Measurements from ENCODE around the gene SUSD3.

Gene SUSD3

DNA sequence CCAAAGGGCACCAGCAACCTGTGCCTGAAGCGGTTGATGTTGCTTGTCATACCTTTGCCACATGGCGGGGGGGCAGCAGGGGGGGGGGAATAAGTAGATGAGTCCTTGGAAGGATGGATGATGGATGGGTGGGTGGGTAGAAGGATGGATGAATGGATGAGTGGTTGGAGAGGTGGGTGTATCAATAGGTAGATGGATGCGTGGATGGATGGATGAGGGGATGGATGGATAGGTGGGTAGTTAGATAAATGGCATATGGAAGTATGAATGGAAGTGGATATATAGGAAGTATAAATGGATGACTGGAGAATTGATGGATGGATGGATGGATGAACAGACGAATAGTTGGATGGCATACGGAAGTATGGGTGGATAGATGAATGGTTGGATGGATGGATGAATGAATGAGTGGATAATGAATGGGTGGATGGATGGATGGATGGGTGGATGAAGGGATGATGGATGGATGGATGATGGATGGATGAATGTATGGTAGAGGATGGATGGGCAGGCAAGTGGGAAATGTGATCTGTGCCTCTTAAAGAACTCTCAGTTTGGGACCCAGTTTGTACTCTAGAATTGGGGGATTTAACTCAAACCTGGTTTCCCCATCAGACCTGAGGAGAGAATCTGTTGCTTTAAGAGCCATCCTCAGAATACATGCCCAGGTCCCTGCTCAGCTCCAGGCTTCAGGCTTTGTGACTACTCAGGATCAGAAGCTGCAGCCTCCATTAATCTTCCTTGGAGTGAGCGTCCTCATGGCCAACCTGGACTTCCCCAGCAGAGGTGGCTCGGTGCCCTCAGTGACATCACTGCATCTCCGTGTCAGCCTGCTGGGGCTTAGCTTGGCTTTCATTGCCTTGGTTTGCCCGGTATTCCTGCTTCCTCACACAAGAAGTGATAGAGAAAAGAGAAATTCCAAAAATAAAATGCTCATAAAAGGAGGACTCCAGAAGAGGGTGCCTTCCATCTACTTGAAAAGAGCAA lies 27.6 kb upstream of the SUSD3 start:
- no peak for FAIRE-seq

DNA sequence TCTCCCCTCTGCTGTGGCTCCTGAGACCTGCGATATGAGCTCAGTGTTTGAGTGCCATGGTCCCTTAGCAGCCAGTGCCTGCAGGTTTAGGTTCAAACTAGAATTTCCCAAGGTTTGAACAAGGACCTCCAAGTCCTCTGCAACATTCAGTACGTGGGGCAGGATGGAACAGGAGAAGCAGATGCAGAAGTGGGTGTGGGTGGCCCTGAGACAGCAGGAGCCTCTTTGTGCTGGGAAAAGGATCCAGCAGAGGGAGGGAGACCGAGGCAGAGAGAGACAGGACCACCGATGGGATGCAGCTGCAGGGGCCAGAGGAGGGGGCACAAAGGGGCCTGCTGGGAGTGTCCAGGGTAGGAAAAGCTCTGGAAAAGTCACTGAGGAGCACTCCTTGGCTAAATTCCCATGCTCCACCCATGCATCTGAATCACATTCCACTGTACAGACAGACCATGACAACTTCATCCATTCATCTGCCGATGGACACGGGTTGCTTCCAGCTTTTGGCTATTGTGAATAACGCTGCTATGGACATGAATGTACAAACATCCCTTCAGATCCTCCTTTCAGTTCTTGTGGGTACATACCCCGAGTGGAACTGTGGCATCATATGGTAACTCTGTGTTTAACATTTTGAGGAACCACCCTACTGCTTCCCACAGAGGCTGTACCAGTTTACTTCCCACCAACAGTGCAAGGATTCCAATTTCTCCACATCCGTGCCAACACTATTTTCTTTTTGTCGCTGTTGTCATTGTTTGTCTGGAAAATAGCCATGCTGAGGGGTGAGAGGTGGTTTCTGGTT lies 26.7 kb upstream of the SUSD3 start:
- FAIRE-seq, result no peak

DNA sequence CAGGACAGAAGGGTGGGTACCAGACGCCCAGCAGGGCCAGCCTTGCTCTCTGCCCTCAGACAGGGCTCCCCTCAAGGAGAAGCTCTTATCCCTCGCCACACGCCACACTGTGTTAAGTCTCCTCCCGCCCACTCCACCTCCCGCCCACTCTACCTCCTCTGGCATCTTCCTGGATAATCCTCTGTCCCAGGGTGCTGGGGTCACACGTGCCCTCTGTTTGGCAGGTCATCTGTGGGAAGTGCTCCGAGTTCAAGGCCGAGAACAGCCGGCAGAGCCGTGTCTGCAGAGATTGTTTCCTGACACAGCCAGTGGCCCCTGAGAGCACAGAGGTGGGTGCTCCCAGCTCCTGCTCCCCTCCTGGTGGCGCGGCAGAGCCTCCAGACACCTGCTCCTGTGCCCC lies 26.0 kb upstream of the SUSD3 start:
- no peak for FAIRE-seq

DNA sequence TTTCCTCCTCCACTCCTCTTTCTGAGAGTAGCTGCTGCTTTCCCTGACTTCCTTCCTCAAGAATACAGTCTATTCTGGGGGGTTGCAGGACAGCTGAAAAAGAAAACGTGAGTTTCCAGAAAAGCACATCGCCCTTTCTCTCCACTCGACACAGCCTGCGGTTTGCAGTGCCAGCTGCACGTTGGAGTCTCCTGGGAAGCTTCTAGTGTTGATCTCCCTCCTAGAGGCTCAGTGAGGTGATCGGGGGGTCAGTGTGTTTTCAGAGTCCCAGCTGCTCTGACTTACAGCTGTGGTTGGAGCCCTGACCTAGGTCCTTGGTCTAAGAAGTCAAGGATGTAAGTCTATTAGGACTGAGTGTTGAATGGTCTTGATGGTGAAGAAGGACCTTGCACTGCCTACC lies 25.0 kb upstream of the SUSD3 start:
- no peak for FAIRE-seq

DNA sequence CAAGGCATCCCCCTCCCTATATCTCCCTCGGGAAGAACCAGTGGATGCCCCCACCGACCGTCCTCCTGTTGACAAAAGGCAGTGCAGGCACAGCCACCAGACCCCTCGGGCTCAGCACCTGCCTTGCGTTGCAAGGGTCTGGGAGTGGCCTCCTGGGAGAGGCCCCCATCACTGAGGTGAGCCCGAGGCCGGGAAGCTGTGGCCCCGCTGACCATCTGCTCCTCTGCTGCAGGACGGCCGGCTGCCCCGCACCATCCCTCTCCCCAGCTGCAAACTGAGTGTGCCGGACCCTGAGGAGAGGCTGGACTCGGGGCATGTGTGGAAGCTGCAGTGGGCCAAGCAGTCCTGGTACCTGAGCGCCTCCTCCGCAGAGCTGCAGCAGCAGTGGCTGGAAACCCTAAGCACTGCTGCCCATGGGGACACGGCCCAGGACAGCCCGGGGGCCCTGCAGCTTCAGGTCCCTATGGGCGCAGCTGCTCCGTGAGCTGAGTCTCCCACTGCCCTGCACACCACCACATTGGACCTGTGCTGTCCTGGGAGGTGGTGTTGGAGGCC lies 23.3 kb upstream of the SUSD3 start:
- FAIRE-seq, result no peak

DNA sequence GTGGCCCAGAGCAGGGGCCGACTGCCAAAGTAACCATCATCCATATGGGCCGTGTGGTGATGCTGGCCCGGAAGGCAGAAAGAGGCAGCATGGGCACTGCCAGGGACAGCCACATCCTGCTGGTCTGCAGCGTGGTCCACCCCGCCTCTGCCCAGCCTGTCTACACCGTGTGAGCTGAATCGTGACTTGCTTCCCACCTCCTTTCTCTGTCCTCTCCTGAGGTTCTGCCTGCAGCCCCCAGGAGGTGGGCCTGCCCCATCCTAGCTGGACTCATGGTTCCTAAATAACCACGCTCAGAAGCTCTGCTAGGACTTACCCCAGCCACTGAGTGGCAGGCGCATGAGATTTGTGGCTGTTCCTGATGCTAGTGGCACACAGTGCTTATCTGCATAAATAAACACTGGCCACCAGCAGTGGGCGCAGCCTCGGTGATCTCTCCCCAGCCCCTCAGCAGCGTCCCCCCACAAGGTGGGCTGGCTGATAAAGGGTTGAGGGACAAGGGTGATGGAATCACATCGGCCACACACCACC lies 22.6 kb upstream of the SUSD3 start:
- FAIRE-seq, result no peak

DNA sequence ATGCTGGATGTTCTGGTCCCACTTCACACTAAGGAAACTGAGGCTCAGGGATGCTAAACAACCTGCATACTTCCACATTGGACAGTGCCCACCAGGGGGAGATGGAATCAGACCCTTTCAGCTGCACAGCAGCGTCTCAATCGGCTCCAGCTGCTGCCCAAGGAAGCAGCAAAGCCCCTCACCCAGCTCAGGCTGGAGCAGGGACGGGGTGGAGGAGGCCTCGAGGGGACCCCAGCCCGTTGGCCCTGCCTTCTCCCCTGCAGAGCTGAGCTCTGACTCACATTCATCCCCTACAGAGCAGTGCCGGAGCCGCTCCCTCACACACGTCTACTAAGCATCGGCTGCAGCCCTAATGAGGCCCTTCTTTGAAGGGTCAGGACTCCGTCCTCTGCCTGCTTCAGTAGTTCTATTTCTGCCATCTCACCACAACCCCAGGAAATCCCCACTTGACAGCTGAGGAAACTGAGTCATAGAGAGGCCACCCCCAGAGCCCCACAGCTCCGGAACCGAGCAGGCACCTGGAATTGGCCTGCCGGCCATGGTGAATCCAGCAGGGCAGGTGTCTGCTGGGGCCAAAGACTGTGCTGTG lies 21.5 kb upstream of the SUSD3 start:
- FAIRE-seq, result no peak

DNA sequence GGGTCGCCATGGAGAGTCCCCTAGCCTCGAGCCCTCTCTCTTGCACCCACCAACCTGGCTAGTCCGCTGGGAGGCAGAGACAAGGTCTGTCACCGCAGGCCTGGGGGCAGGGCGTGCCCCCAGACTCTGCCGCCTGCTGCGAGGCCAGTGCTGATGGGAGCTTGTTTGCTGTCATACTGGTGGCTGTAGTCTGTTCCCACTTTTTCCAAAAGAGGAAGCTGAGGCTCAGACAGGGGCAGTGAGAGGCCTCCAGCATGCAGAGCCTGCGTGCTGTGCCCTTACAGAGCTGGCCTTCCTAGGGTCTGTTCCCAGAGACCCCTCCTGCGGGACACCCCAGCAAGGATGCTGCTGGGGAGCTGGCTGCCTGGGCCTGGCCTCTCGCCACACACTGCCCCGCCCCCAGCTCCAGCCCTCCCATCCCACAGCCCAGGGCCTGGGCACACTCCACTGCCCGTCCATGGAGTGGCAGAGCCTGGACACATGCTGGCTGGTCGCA lies 21.0 kb upstream of the SUSD3 start:
- no peak for FAIRE-seq

DNA sequence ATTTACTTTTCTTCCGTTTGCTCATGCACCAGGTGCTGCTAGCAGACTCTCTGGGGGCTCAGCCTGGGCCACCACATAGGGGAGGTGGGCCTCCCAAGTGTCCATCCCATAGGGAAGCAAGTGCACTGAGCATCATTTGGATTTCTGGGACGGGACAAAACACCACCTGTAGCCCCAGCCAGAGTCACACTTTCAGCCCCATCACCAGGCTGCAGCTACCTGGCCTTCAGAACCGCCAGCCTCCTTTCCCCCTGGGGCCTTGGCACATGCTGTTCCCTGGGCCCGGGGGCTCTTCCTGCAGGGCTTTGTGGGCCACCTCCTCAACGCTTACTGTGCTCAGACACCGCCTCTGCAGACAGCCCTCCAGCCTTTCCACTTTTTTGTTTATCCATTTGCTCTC lies 19.6 kb upstream of the SUSD3 start:
- FAIRE-seq, result no peak

DNA sequence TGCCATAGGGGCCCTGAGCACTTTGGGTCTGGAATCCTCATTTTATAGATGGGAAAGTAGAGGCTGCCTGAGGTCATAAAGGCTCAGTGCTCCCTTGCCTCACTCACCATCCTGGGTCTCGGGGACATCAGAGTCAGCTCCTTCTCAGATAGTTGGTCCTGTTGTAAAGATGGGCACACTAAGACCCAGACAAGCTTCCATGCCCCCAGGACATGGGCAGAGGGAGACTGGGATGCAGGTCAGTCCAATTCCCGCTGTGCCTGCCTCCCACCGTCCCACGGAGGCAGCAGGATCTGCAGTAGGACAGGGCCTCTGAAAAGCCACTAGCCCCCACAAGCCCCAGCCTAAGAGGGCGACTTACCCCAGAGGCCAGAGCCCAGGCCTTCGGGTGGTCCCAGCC lies 19.0 kb upstream of the SUSD3 start:
- FAIRE-seq, result no peak

DNA sequence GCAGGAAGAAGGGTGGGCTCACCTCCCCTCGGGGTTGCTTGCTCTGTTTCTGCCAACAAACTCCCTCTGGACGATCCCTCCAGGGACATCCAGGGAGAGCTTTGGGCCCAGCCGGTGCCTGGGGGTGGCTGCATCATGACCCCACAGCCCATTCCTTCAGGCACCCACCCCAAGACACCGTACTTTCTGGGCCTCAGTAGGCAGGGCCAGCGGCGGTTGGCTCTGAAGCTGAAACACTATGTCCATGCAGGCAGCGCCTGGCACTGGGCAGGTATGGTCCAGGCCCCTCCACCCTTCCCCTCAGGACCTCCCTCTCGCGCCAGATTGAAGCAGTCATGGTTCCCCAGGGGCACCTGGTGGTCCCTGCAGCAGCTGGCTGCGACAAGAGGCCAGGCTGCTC lies 18.5 kb upstream of the SUSD3 start:
- no peak for FAIRE-seq

DNA sequence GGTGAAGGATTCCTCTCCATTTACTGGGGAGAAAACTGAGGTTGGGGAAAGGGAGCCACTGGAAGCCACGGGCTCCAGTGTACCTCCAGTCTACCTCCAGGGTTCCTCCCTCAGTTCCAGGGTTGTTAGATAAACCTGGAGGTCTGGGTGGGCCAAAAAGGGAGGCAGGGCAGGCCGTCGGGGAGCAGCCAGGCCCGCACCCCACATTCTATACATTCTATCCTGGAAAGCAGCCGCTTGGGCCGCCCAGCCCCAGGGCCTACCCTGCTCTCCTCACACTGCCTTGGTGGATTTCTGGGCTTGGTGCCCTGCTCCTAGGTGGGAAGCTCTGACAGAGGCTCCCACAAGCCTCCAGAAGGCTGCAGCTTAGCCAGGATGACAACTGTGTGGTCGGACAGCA lies 18.1 kb upstream of the SUSD3 start:
- no peak for FAIRE-seq

DNA sequence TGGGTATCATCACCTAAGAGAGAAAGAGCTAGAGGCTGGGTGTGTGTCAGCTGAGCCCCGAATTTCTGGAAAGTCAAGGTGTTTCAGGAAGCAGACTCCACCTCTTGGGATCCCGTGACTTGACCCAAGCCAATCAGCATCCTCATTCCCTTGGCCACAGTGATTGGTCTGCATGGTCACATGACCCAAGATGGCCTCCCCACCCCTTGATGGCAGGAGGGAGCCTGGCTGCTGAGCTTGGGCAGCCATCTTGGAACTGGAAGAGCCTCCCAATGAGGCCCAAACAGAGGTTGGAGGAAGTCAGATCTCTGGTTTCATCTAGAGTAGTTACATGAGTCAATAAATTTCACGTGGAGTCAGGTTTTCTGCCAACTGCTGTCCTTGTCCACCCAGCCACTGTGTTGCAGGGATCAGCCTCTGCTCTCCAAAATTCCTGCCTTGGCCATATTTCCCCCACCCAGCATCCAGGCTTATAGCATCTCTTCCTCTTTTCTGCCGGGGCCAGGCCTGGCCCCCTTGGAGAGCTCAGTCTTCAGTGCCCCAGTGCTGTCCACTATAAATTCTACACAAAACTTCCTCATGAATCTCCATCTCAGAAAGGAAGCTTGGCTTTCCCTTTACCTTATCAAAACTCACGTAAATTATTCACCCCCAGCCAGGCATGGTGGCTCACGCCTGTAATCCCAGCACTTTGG lies 17.2 kb upstream of the SUSD3 start:
- FAIRE-seq, result no peak

DNA sequence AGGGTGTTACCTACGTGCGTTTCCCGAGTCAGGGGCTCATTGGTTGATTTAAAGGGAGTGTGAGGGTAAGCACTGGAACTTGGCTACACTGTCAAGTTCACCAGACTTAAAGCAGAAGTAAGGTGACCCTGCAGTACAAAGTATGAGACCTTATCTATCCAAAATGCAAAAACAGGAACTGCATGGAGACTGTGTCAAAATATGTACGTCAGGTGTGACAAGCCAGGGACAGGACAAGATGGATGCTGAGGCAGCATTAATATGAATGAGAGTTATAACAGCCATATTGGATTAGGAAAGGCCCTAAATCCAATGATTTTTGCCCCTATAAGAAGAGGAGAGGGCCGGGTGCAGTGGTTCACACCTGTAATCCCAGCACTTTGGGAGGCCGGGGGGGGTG lies 15.4 kb upstream of the SUSD3 start:
- FAIRE-seq, result no peak

DNA sequence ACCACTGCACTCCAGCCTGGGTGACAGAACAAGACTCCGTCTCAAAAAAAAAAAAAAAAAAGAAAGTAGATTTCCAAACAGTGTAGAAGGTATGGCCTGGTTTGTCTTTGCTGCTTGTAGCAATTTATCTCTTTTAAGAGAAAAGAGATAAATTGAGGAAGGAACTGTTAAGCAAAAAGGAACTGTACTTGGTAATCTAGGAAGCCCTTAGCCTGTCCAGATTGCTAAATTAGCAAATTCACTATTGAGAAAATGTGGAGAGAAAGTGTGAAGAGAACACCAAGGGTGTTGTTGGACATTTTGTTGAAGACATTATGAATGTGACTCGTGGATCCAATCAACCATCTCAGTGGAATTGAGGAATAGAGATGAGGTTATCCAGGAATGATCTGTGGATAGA lies 13.0 kb upstream of the SUSD3 start:
- no peak for FAIRE-seq

DNA sequence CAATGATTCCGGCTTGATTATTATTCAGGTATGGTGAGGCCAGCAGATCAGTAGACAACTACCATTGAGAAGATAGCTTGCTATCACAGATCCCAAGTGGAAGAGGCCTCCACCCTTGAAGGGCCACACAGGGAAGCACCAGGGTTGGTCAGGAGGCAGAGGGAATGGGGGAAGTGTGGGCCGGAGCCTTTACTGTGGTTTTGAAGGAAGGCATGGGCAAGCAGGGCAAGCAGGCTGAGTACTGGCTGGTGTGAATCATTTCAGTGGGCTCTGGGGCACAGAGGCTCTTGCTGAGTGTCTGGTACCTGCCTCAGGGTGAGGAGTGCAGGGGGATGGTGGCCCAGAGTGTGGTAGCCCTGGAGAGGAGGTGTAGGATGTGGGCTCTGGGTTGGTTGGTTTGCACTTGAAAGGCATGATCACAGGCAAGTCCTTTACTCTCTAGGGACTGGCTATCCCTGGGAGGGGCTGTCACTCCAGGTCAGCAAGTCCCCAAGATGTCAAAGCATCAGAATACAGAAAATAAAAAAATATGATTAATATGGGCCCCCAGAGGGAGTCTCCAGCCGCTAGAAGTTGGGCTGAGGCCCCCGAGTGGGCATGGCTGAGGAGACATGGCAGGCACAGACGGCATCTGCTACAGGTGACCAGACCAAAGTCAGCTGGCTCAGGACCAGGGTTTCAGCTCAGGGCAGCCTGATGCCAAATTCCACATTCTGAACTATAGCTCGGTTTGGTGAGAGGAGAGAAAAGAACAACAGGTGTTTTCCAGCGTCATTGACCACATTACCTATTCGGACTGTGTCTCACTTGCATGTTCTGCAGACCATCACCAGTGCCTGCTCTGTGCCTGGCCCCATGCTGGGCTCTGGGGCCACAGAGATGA lies 9.7 kb upstream of the SUSD3 start:
- FAIRE-seq, result no peak

DNA sequence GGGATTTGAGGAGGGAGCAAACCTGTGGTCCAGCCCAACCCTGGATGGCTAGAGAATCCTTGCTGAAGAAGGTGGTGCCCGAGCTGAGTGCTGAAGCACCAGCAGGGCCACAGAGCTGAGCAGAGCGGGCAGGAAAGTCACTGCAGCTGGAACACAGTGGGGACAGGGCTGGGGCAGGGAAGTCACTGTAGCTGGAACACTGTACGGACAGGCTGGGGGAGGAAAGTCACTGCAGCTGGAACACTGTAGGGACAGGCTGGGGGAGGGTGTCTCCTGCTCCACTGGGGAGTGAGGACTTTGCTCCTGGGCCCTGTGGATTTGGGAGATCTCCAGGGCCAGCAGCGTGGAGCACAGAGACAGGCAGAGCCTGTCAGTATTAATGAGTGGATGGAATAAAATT lies 9.0 kb upstream of the SUSD3 start:
- no peak for FAIRE-seq

DNA sequence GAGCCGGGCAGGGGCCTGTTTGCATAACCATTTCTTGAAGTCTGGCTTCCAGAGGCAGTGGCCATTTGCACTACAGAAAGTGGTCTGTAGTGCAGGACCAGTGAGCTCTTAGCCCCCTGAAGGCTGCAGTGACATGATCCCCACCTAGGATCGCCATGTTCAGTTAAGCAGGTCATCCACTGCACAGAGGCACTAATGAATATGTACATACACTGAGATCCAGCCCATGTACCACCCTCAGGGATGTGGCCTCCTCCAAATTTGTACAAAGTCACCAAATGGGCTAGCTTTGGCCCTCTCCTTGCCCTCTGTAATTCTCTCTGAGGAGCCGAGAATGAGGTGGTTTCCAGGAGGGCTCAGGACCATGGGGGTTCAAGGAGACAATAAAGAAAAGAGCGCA lies 8.3 kb upstream of the SUSD3 start:
- no peak for FAIRE-seq

DNA sequence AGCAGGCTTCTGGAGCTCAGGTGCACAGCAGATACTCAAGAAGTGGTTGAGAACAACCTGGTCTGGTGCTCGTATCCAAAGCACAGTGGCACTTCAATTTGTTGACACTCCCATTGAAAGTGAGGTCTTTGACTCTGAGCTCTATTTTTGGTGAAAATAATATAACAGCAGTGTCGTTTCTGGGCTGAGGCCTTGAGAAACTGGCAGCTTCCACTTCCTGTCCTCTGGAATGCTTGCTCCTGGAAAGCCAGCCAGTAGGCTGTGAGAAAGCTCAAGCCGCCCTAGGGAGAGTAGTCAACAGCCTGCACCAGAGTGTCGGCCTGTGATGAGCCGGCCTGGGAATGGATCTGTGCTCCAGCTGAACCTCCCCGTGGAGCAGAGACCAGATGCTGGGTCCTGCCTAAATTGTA lies 6.8 kb upstream of the SUSD3 start:
- no peak for FAIRE-seq

DNA sequence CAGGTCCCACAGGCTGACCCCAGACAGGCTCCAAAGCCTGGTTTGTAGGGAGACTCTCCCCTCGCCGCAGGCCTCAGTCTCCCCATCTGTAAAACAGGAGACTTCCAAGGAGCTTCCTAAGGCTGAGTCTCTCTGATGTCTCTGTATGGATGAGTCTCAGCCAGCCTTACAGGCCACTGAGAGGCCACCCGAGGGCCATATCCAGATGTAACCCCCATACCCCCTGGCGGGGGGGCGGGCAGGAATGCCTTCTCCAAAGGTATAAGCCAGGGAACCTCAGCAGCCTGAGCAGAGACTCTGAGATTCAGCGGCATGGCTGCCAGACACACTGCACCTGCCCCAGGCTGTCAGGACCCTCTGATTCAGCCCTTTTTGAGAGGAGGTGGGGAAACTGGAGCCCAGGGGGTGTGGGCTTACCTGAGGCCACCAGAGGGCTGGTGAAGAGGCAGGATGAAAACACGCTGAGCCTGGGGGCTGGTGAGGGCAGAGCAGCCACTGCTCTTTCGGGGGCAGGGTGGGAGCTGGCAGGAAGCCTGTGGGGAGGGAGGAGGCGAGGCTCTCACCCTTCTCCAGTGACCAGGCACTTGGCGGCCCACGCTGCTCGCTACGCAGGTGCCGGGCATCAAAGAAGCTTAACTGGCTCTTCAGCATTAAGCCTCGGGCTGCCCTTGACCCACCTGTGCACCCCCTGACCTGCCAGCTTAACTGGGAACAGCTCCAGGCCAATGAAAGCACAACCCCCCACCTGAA lies 5.5 kb upstream of the SUSD3 start:
- no peak for FAIRE-seq
